HG02759 (cell line): ENCODE results near the gene MANSC1.

Source experiments
- ATAC-seq: cut with Tn5 transposase; IDR thresholded peaks from one replicate; pipeline ENCODE4 v1.9.1; 2021; ENCODE audit warnings: mild to moderate bottlenecking, moderate library complexity; ENCODE audit not compliant: unreplicated experiment

MANSC1 gene

DNA sequence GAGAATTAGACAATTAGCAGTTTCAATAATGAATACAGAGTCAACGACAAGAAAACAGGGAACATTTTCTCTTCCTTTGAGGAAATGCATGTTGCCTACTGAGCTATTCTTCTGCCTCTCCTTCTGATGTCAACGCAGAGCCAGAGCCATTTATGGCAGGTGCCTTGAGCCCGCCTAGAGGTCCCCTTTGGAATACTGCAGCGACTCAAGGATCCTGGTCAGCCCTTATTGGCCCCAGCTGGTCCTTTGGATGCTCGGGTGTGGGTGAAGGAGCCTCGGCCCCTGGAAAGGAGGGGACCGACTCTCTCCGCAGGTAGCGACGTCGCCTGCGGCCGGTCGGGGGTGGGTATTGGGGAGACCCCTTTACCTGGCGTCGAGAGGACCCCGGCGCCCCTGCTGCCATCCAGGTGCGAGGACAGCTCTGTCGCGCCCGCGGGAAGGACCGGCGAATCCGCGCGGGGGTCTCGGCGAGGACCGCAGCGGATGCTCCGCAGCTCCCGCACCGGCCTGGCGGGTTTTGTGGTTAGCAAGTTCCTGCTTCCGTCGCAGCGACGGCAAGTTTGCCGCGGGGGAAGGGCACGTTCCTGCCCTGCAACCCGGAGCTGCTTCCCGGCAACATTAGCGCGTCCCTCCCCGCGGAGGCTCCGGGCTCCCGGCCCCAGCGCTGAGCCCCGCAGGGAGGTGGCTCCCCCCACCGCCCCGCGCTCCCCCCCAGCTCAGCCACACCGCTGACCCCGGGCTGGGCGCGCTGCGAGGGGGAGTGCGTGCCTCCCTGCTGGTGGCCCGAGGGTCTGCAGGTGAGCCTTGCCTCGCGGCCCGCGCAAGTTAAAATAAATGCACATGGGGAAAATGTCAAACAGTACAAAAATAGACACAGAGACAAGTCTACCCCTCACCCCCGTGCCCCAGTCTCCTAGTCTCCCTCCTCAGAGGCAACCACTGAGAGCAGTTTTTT lies at the start of gene MANSC1:
TSS of gene MANSC1 (minus strand) at position 532 of the 955 bp plus-strand sequence. CDS start 6,928 bp downstream, outside the sequence.
- ATAC-seq: no peak

DNA sequence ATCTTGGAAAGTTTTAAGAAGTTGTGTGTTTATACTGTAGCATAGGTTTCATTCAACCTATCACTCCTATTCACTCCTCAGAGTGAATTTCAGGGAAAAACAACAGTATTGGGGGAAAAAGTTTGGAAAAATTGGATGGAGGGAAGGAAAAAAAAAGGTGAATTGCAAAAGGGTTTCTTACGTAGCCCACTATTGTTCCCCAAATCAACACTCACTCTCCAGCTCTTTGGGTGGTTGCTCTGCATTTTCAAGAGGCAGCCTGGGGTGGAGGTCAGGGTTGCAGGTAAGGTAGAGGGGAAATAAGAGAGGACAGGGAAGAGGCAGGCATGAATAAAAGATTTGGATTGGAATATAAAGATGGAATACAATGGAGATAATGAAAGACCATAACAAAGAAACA lies 49.1 kb upstream of the MANSC1 start:
- ATAC-seq: no peak

DNA sequence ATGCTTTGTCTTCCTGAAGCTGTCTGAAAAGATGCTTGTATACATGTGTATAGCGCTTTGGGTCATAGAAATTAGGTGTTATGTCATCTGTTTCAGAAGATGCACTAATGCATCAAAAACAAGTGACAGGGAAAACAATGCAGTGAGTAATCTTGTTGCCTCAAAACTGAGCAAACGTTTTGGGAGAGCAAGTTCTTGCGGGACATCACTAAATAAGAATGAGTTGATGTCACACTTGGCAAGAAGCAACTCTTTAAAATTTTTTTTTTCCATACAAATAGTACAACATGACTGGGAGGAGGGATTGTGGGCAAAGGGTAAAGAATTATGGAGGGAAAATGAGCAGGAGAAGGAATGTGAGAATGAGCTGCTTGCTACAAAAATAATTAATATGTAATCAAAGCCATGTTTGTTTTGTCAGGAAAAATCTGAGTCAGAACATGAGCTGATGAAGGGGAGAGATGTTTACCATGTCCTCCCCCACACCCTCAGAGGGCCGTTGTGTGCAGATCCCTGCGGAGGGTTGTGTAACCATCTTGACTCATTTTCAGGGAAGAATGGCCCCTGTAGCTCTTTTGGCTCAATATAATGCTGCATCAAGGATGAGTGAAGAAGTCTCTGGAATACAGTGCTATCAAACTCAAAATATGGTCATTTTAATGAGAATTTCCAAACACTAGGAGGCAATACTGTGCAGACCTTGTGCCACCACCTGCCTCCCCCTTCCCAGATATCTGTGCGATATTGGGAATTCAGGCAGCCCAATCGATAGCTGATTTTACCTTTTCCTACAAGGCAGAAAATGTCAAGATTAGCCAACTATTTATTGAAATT lies 48.2 kb upstream of the MANSC1 start:
- ATAC-seq: no peak

DNA sequence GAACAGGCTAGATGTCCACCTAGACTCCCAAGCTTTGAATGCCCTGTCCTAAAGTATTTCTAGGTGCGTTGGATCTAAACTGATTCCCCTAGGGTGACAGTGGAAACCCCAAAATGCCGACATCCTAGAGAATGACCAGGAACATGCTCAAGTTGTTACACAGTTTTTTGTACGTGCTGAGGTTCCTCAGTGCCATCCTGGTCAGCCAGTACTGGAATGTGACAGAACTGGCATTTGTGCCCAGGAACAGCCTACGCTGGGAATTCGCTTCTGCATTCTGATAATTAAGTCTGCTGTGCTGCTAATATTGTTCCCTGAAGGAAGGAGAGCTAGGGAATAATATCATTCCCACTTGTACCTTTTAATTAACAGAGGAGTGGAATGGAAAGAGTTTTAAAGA lies 47.1 kb upstream of the MANSC1 start:
- no peak for ATAC-seq

DNA sequence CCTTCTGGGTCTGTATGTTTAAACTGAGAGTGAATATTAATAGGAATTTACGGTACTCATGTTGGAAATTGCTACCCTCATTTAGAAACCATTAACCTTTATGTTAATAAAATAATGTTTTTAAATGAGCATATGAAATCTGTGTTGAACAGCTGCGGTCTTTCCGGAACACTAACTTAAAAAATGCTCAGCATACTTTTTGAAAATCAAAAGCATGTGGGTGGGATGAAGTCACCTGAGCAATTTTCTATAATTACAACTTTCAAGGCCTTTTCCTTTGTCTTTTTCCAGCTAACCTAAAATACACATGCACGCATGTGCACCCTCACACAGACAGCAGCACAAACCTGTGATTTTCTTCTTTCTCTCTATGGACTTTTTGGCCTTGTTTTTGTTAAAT lies 46.7 kb upstream of the MANSC1 start:
- ATAC-seq: no peak

DNA sequence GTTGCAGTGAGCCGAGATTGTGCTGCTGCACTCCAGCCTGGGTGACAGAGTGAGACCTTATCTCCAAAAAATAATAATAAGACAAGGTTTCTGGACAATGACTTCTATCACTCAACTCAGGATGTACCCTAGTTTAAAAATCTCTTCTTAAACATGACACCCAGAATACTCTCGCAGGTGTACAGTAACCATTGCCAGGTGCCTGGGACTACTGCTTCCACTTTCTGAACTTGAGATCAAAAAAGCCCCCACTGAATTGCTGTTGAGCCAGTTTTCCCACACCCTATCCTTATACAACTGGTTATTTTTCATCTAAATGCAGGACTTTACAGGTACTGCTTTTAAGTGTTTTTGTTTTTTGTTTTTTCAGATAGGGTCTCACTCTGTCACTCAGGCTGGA lies 43.1 kb upstream of the MANSC1 start:
- no peak for ATAC-seq

DNA sequence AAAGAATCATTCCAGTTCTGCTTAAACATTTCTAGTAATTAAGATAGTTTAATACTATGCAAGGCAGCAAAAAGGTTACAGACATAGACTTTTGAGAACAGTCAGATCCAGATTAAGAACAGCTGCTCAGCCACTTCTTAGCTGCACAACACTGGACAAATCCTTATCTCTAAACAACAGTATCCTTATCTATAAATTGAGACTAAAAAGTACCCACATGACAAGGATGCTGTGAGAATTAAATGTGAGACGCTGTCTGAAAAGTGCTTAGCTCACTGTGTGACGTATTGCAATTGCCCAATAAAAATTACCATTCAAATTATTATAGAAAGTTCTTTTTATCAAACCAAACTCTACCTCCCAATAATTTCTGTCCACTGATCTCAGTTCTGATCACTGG lies 42.4 kb upstream of the MANSC1 start:
- no peak for ATAC-seq

DNA sequence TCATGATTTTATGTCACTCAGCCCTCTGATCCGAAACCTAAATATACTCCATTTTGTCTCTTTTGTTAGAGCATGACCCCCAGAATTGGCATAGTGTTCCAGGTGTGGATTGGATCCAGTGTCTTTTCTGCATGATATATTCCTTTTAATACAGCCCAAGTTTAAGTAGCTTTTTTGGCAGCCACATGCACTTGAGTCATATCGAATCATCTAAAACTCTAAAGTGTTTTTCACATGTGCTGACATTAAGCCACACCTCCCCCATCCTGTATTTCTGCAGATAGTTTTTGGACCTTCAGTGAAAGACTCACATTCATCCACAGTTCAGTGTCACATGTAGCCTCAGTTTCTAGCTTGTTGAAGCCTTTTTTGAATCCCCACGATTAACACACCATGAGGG lies 37.5 kb upstream of the MANSC1 start:
- ATAC-seq: no peak

DNA sequence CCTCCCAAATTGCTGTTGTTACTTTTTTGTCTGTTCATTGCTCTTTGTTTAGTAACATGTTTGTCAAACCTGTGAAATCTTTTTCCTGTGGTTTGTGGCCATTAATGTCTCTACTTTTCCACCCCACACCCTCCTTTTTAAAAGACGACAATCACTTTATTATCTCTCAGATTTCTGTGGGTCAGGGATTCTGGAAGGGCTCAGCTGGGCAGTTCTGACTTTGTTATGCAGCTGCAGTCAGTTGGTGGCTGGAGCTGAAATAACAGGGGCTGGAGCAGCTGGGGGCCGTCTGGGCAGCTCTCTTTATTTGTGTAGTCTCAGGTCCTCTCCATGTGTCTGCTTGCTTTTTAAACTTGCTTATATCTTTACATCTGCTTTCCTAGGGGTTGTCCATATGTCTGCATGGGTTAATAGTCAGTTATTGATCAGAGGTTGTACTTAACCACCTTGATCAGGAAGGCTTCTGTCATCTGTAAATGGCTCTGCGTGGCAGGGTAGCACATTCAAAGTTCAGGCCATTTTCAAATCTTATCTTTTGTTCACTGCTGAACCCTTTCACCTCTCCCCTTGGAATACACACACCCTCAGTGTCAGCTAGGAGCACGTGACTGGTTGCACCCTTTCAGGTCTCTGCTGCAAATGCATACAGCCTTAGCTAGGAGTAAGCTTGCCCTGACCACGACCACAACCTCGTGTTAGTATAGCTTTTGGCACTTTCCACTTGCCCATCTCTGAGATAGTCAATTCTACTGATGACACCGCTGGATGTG lies 34.7 kb upstream of the MANSC1 start:
- no peak for ATAC-seq

DNA sequence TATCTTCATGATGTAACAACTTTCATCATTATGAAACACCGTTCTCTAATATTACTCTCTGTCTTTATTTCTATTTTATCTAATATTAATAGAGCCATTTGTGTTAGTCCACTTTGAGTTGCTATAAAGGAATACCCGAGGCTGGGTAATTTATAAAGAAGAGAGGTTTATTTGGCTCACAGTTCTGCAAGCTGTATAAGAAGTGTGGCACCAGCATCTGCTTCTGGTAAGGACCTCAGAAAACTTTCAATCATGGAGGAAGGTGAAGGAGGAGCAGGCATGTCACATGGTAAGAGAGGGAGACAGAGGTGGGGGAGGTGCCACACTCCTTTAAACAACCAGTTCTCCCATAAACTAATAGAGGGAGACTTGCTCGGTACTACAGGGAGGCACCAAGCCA lies 31.9 kb upstream of the MANSC1 start:
- ATAC-seq: no peak

DNA sequence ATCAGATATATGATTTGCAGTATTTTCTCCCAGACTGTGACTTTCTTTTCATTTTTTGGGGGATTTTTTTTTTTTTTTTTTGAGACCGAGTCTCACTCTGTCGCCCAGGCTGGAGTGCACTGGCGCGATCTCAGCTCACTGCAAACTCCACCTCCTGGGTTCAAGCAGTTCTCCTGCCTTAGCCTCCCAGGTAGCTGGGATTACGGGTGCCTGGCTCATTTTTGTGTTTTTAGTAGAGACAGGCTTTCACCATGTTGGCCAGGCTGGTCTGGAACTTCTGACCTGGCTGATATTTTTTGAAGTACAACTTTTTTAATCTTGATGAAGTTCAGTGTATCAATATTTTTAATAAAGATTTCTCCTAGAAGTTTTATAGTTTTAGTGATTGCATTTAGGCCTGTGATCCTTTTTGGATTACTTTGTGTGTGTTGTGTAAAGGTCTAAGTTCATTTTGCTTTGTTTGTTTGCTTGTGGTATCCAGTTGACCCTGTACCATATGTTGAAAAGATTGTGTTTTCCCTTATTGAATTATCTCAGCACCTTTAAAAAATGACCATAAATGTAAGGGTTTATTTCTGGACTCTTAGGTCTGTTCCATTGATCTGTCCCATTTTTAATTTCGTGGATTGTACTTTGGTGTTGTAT lies 31.0 kb upstream of the MANSC1 start:
- ATAC-seq: no peak

DNA sequence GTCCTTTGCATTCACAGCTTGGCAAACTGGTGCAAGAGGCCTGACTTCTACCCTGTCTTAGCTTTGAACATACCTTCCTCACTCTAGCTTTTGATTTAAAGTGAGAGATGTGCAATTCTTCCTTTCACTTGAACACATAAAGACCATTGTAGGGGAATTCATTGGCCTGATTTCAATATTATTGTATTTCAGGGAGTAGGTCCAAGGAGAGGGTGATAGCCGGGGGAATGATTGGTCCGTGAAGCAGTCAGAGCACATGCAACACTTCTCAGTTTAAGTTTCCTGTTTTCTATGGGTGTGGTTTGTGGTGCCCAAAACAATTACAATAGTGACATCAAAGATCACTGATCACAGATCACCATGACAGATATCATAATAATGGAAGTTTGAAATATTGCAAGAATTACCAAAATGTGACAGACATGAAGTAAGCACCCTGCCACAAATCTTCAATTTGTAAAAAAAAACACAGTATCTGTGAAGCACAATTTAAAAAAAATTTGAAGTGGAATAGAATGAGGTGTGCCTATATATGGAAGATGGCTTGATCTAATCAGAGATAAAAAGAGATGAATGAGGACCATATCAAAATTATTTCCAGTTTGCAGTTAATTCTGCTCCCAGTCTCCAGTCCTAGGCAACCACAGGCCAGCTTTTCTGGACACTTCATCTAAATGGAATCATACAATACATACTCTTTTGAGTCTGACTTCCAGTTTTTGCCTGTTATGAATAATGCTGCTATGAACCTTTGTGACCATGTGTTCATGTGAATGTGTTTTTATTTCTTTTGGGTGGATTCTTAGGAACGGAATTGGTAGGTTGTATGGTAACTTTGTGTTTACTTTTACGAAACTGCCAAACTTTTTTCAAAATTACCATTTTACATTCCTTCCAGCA lies 30.0 kb upstream of the MANSC1 start:
- no peak for ATAC-seq

DNA sequence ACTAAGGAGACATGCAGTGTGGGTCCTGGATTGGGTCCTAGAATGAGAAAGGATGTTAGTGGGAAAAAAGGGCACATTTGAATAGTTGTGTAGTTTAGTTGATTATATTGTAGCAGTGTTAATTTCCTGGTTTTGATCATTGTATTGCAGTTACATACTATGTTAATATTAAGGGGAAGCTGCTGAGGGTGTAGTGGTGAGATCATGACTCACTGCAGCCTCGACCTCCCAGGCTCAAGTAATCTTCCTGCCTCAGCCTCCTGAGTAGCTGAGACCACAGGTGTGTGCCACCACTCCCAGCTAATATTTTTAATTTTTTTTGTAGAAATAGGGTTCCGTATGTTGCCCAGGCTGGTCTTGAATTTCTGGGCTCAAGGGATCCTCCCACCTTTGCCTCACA lies 28.6 kb upstream of the MANSC1 start:
- no peak for ATAC-seq

DNA sequence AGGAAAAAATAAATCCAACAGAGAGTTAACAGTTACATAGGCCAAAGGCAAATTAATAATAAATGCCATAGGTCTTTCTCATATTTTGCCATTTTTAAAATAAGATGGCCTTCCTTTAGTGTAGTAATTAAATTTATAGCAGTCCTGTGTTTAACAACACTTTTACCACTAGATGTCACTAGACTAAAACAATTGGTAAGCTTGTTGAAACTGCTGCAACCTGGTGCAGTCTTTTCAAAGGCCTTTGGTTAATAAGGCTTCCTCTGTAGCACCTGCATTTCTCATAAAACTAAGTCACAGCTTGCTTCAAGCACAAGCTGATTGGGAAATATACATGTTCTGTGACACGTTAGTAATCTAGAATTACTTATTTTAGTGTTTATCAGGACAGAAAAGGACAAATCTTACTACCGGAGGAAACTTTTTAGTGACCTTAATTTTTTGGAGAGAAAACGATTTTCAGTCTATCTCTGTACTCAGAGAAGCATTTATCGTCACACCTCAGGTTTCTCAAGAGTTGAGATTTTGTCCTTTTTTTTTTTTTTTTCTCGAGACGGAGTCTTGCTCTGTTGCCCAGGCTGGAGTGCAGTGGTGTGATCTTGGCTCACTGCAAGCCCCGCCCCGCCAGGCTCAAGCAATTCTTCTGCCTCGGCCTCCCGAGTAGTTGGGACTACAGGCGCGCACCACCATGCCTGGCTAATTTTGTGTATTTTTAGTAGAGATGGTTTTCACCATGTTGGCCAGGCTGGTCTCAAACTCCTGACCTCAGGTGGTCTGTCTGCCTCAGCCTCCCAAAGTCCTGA lies 26.8 kb upstream of the MANSC1 start:
- ATAC-seq: peak; percentile 60

DNA sequence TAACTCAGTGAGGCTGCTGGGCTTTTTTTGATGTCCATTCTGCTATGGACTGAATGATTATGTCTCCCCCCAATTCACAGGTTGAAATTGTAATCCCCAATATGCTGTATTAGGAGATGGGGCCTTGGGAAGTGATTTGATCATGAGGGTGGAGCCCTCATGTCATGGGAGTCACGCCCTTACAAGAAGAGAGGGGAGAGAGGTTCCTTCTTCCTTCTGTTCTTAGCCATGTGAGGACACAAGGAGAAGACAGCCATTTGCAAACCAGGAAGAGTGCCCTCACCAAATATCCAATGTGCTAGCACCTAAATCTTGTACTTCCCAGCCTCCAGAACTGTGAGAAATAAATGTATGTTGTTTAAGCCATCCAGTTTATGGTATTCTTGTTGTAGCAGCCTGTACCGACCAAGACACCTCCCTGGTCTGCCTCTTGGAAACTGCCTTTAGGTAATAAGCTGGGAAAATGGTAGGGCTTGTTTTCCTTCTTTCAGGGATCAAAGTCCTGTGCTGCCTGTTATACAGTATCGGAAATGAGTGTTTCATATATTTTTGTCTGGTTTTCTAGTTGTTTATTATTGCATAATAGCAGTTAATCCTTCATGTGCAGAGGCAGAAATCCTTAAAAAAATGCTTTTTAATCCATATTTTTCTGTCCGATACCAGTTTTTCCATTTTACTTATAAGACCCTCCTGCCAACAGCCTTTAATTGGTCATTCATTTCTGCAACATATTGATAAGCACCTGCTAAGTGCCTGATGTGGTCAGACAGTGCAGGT lies 23.1 kb upstream of the MANSC1 start:
- ATAC-seq: no peak

DNA sequence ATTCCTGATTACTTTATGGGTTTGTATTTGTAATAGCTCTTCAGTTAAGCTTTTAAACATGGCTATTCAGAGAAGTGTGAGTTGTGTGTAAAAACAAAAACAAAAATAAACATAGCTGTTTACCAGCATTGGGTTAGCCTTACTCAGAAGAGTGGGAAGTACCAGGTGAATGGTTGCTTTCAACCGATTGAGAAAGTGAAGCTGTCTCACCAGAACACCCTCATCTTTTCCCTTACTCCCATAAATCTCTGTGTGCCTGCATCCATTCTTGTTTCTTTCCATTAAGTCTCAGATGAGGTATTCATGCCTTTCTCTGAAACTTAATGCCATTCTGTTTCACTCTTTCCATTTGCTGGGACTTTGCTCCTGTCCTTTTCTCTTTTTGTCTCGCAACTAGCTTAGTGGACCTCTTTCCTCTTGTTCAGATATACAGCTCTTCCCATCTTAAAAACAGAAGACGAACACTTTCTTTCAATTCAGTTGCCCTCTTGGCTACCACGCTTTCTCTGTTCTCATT lies 17.5 kb upstream of the MANSC1 start:
- ATAC-seq: no peak

DNA sequence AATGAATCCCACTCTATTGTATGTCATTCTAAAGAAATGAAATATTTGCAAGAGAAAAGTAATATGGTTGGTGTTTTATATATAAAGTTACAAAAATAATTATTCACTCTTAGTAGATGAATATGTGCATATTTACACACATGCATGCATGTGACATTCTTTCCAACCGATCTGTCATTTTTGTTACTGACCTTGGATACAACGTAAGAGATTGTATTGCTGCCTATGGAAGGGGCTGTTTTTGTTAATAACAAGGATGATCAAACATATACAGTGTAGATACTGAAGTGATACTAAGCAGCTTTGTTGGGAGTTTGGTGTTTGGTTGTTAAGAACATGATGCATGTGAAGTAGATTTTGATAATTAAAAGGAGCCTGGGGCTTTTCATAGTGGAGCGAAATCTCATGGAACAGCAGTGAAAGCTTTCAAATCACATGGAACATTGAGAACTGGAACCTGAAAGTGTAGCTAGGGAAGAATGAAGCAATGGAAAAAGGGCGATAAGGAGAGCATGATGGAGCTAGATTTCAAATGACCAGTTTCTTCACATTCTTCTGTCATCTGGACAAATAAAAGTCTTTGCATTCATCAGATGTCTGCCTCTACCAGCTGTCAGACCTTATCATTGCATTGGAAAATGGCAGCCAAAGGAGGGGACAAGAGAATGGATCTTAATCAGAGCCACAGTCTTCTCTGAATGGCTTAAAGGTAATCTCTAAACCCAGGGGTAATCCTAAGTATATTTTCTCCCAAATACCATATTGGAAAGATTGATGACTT lies 16.8 kb upstream of the MANSC1 start:
- no peak for ATAC-seq
